Neural crest cell (in vitro differentiated cells): ENCODE results near the gene WNT11. TPM values are rescaled to one million over a fixed set of nuclear protein-coding genes. Genes with fewer than 3 reads are reported as not detected.
A peak's percentile ranks its signal among the peaks of the same experiment; 100 is the strongest.

ENCODE experiments used
- DNase-seq: peaks from one replicate; pipeline ENCODE4 v3.0.0; 2021; ENCODE audit warnings: low read depth, mixed read lengths, low spot score
- H3K27ac Mint-ChIP-seq: one replicate; pipeline ENCODE4 v1.8.0; 2021; ENCODE audit warnings: mild to moderate bottlenecking, mixed read lengths; ENCODE audit not compliant: unreplicated experiment
- H3K27me3 Mint-ChIP-seq: 2 replicates; pipeline ENCODE4 v1.8.0; 2021; ENCODE audit warnings: low read depth, mild to moderate bottlenecking, mixed read lengths
- H3K36me3 Mint-ChIP-seq: 2 replicates; pipeline ENCODE4 v1.8.0; 2021; ENCODE audit warnings: low read depth, mild to moderate bottlenecking, mixed read lengths
- H3K4me1 Mint-ChIP-seq: 2 replicates; pipeline ENCODE4 v1.8.0; 2021; ENCODE audit warnings: mixed read lengths
- H3K4me3 Mint-ChIP-seq: one replicate; pipeline ENCODE4 v1.8.0; 2021; ENCODE audit warnings: mild to moderate bottlenecking, mixed read lengths
- H3K9me3 Mint-ChIP-seq: 2 replicates; pipeline ENCODE4 v1.8.0; 2021; ENCODE audit warnings: mixed read lengths
- CTCF ChIP-seq: fragments of 200-600 bp; sonication (generic); conservative IDR thresholded peaks from 2 replicates; pipeline ENCODE4 v1.5.0; 2021; ENCODE audit warnings: antibody characterized with exemption, mild to moderate bottlenecking
- total RNA-seq: library from RNA; stranded (reverse); gene quantifications from 2 replicates; pipeline ENCODE4 v1.2.1, GENCODE V29; 2021

The WNT11 gene
- total RNA-seq, 1 donor from 2014 or later, result 0.19 TPM

GRCh38 chr11:76230392-76230791 is 24.1 kb upstream of the WNT11 start:
- Mint-ChIP-seq H3K4me1 (peaks cover 13% of the 10 kb centered on the region), H3K9me3 (no peaks in the 10 kb centered on the region), H3K4me3 (peak overlapping the region; percentile 73), H3K27ac (no peak overlapping the region), H3K27me3 (peaks cover 7% of the 10 kb centered on the region), H3K36me3 (peaks cover 1% of the 10 kb centered on the region)
- no peak for TF ChIP-seq CTCF
- no peak for DNase-seq

- H3K4me1 Mint-ChIP-seq, result peaks cover 9% of the 10 kb centered on the region
- no peak overlapping the region for H3K4me3 Mint-ChIP-seq
- H3K9me3 Mint-ChIP-seq, result no peaks in the 10 kb centered on the region
- no peaks in the 10 kb centered on the region for H3K36me3 Mint-ChIP-seq
- TF ChIP-seq CTCF, result no peak
- H3K27me3 Mint-ChIP-seq, result peaks cover 3% of the 10 kb centered on the region
- no peak for DNase-seq
- H3K27ac Mint-ChIP-seq, result no peak overlapping the region
These were observed 23.5 kb upstream of the WNT11 start for GRCh38 chr11:76229690-76230240.

GRCh38 chr11:76228875-76229149 is 22.5 kb upstream of the WNT11 start:
- peaks cover 3% of the 10 kb centered on the region for H3K4me1 Mint-ChIP-seq
- H3K27me3 Mint-ChIP-seq, result no peaks in the 10 kb centered on the region
- no peak for DNase-seq
- H3K27ac Mint-ChIP-seq, result no peak overlapping the region
- no peak for TF ChIP-seq CTCF
- H3K36me3 Mint-ChIP-seq, result no peaks in the 10 kb centered on the region
- no peaks in the 10 kb centered on the region for H3K9me3 Mint-ChIP-seq
- H3K4me3 Mint-ChIP-seq, result no peak overlapping the region

- H3K27ac Mint-ChIP-seq, result peak overlapping the region; percentile 71
- no peaks in the 10 kb centered on the region for H3K27me3 Mint-ChIP-seq
- H3K9me3 Mint-ChIP-seq, result no peaks in the 10 kb centered on the region
- no peaks in the 10 kb centered on the region for H3K36me3 Mint-ChIP-seq
- no peak for DNase-seq
- peak overlapping the region; percentile 19 for H3K4me3 Mint-ChIP-seq
- H3K4me1 Mint-ChIP-seq, result peaks cover 3% of the 10 kb centered on the region
- TF ChIP-seq CTCF, result no peak
These were observed 22.0 kb upstream of the WNT11 start for GRCh38 chr11:76228071-76228874.

GRCh38 chr11:76226626-76227025 is 20.3 kb upstream of the WNT11 start:
- Mint-ChIP-seq H3K4me3 (no peak overlapping the region), H3K27ac (no peak overlapping the region), H3K36me3 (no peaks in the 10 kb centered on the region), H3K4me1 (no peaks in the 10 kb centered on the region), H3K9me3 (no peaks in the 10 kb centered on the region), H3K27me3 (no peaks in the 10 kb centered on the region)
- no peak for TF ChIP-seq CTCF
- no peak for DNase-seq
